ENCODE measurements around the gene TMEM117.

- TF ChIP-seq CTCF (conservative IDR thresholded peaks at IDR 0.05; ENCODE audit: low read depth, low read length), result no peak
- no peak for TF ChIP-seq EZH2 (IDR thresholded peaks at IDR 0.05; ENCODE audit: borderline replicate concordance, low read depth, low read length, poor library complexity, severe bottlenecking)
Measured at GRCh38 chr12:43835656-43836474, at the start of gene TMEM117.

All from A673 (cell line).